B cell (primary cell): ENCODE measurements around the gene S100A16.
"Not testable (repeated sequence)": the region's sequence is repeated elsewhere in the genome, so short reads cannot be mapped to it uniquely, and the experiment has no call there.

Experiments
- EZH2 ChIP-seq: IDR thresholded peaks from 2 replicates; pipeline ENCODE4 v1.6.1; 2012; ENCODE audit warnings: borderline replicate concordance, low read depth, mild to moderate bottlenecking, moderate library complexity, low read length; ENCODE audit not compliant: insufficient read depth, poor library complexity, severe bottlenecking
- TF ChIP-seq, protein P1 (sequence below): fragments of 200-600 bp; IDR thresholded peaks from one replicate; pipeline ENCODE4 v1.8.0; 2022; ENCODE audit warnings: antibody characterized with exemption, mild to moderate bottlenecking

DNA sequence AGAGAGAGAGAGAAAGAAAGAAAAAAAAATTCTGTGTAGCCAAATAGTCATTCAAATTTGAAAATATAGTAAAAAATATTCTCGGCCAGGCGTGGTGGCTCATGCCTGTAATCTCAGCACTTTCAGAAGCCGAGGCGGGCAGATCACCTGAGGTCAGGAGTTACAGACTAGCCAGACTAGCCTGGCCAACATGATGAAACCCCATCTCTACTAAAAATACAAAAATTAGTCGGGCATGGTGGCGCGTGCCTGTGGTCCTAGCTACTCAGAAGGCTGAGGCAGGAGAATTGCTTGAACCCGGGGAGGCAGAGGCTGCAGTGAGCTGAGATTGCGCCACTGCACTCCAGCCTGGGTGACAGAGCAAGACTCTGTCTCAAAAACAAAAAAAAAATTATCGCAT, 24.9 kb downstream of the S100A16 start:
- TF ChIP-seq, protein P1, sequence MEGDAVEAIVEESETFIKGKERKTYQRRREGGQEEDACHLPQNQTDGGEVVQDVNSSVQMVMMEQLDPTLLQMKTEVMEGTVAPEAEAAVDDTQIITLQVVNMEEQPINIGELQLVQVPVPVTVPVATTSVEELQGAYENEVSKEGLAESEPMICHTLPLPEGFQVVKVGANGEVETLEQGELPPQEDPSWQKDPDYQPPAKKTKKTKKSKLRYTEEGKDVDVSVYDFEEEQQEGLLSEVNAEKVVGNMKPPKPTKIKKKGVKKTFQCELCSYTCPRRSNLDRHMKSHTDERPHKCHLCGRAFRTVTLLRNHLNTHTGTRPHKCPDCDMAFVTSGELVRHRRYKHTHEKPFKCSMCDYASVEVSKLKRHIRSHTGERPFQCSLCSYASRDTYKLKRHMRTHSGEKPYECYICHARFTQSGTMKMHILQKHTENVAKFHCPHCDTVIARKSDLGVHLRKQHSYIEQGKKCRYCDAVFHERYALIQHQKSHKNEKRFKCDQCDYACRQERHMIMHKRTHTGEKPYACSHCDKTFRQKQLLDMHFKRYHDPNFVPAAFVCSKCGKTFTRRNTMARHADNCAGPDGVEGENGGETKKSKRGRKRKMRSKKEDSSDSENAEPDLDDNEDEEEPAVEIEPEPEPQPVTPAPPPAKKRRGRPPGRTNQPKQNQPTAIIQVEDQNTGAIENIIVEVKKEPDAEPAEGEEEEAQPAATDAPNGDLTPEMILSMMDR: not testable (repeated sequence)
- not testable (repeated sequence) for TF ChIP-seq EZH2
